H1 (cell line): ENCODE data around the gene PPIH. TPM values are rescaled to one million over a fixed set of nuclear protein-coding genes. Genes with fewer than 3 reads are reported as not detected.

Experiments used
- BCL11A ChIP-seq, 2 experiments: IDR thresholded peaks; one replicate each; pipeline ENCODE4 v1.6.1; 2011; ENCODE audit warnings: low read depth in 2 of 2, low read length in 2 of 2, mild to moderate bottlenecking in 2 of 2
- CREB1 ChIP-seq: IDR thresholded peaks from 2 replicates; pipeline ENCODE4 v1.6.1; 2012; ENCODE audit warnings: inconsistent platforms
- RAD21 ChIP-seq, 2 experiments: IDR thresholded peaks in 1 of 2; conservative IDR thresholded peaks in 1 of 2; 2 replicates each; pipeline ENCODE4 v1.6.1; 2011; ENCODE audit warnings: low read depth in 2 of 2, low read length in 2 of 2, improper control_type of control experiment in 1 of 2, inconsistent platforms in 1 of 2, mild to moderate bottlenecking in 1 of 2, moderate library complexity in 1 of 2
- TAF7 ChIP-seq: optimal IDR thresholded peaks from 2 replicates; pipeline ENCODE3; 2011; ENCODE audit warnings: low read depth, mild to moderate bottlenecking, inconsistent platforms, low read length, moderate library complexity, borderline replicate concordance
- polyA plus RNA-seq, 7 experiments: library from polyadenylated mRNA; depleted of rRNA in 3 of 7; stranded (reverse) in 5 of 7; unstranded in 2 of 7; fragments of >200 nt in 5 of 7; fragments of 200-250 nt in 2 of 7; gene quantifications; 1 replicate in 5 of 7; 2 replicates in 1 of 7; 4 replicates in 1 of 7; pipeline versions ENCODE4 v1.2.1 to v1.2.3, GENCODE V29; 2011 to 2013; ENCODE audit warnings: missing spikeins in 2 of 7, mixed read lengths in 2 of 7
- total RNA-seq: library from RNA; stranded (reverse); fragmentation: NEBNext Ultra II Directional; extraction: Animal tissue kit (Norgen Biotek cat#: 25700); gene quantifications from 2 replicates; pipeline ENCODE4 v1.2.1, GENCODE V29; 2021
- TF ChIP-seq, protein P1 (sequence below): fragments of 300-600 bp; sonication (generic); IDR thresholded peaks from 2 replicates; pipeline ENCODE4 v1.7.1; 2012; ENCODE audit warnings: low read length, moderate library complexity, mild to moderate bottlenecking, inconsistent platforms; ENCODE audit not compliant: insufficient replicate concordance

PPIH gene
- total and polyA plus RNA-seq, 2 of the 8 experiments (the other 6 are each of a cell fraction or from before 2014, with no cell fraction given): 78.1 to 91.5 TPM

DNA sequence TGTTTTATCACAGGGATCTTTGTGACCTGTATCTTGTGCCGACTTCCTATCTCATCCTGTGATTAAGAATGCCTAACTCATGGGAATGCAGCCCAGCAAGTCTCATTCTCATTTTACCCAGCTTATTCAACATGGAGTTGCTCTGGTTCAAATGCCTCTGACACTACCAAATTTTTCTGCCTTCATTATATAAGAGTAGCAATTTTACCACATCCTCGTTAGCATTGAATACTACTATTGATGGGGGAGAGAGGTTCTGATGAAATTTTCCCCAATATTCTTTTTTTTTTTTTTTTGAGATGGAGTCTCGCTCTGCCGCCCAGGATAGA is 44.5 kb upstream of the PPIH start (continued):
- TF ChIP-seq, protein P1, sequence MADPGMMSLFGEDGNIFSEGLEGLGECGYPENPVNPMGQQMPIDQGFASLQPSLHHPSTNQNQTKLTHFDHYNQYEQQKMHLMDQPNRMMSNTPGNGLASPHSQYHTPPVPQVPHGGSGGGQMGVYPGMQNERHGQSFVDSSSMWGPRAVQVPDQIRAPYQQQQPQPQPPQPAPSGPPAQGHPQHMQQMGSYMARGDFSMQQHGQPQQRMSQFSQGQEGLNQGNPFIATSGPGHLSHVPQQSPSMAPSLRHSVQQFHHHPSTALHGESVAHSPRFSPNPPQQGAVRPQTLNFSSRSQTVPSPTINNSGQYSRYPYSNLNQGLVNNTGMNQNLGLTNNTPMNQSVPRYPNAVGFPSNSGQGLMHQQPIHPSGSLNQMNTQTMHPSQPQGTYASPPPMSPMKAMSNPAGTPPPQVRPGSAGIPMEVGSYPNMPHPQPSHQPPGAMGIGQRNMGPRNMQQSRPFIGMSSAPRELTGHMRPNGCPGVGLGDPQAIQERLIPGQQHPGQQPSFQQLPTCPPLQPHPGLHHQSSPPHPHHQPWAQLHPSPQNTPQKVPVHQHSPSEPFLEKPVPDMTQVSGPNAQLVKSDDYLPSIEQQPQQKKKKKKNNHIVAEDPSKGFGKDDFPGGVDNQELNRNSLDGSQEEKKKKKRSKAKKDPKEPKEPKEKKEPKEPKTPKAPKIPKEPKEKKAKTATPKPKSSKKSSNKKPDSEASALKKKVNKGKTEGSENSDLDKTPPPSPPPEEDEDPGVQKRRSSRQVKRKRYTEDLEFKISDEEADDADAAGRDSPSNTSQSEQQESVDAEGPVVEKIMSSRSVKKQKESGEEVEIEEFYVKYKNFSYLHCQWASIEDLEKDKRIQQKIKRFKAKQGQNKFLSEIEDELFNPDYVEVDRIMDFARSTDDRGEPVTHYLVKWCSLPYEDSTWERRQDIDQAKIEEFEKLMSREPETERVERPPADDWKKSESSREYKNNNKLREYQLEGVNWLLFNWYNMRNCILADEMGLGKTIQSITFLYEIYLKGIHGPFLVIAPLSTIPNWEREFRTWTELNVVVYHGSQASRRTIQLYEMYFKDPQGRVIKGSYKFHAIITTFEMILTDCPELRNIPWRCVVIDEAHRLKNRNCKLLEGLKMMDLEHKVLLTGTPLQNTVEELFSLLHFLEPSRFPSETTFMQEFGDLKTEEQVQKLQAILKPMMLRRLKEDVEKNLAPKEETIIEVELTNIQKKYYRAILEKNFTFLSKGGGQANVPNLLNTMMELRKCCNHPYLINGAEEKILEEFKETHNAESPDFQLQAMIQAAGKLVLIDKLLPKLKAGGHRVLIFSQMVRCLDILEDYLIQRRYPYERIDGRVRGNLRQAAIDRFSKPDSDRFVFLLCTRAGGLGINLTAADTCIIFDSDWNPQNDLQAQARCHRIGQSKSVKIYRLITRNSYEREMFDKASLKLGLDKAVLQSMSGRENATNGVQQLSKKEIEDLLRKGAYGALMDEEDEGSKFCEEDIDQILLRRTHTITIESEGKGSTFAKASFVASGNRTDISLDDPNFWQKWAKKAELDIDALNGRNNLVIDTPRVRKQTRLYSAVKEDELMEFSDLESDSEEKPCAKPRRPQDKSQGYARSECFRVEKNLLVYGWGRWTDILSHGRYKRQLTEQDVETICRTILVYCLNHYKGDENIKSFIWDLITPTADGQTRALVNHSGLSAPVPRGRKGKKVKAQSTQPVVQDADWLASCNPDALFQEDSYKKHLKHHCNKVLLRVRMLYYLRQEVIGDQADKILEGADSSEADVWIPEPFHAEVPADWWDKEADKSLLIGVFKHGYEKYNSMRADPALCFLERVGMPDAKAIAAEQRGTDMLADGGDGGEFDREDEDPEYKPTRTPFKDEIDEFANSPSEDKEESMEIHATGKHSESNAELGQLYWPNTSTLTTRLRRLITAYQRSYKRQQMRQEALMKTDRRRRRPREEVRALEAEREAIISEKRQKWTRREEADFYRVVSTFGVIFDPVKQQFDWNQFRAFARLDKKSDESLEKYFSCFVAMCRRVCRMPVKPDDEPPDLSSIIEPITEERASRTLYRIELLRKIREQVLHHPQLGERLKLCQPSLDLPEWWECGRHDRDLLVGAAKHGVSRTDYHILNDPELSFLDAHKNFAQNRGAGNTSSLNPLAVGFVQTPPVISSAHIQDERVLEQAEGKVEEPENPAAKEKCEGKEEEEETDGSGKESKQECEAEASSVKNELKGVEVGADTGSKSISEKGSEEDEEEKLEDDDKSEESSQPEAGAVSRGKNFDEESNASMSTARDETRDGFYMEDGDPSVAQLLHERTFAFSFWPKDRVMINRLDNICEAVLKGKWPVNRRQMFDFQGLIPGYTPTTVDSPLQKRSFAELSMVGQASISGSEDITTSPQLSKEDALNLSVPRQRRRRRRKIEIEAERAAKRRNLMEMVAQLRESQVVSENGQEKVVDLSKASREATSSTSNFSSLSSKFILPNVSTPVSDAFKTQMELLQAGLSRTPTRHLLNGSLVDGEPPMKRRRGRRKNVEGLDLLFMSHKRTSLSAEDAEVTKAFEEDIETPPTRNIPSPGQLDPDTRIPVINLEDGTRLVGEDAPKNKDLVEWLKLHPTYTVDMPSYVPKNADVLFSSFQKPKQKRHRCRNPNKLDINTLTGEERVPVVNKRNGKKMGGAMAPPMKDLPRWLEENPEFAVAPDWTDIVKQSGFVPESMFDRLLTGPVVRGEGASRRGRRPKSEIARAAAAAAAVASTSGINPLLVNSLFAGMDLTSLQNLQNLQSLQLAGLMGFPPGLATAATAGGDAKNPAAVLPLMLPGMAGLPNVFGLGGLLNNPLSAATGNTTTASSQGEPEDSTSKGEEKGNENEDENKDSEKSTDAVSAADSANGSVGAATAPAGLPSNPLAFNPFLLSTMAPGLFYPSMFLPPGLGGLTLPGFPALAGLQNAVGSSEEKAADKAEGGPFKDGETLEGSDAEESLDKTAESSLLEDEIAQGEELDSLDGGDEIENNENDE: no peak
- TF ChIP-seq BCL11A (IDR thresholded peaks at IDR 0.05; ENCODE audit: low read depth in 2 of 2, low read length in 2 of 2) (no peak), RAD21 (IDR thresholded peaks at IDR 0.05 in 1 of 2, conservative IDR thresholded peaks at IDR 0.05 in 1 of 2; ENCODE audit: low read depth in 2 of 2, low read length in 2 of 2) (no peak), CREB1 (no peak), TAF7 (no peak)
